Heart right ventricle (tissue), 16 donors: ENCODE measurements around the gene TBC1D22A. TPM values are rescaled to one million over a fixed set of nuclear protein-coding genes. Genes with fewer than 3 reads are reported as not detected.
A peak's percentile ranks its signal among the peaks of the same experiment; 100 is the strongest.

ENCODE experiments used
- ATAC-seq, 8 donors: fragments of 200-7000 bp; cut with Tn5 transposase; one replicate each; pipeline ENCODE4 v1.9.1; 2020; ENCODE audit warnings: mild to moderate bottlenecking in 8 of 8, moderate library complexity in 8 of 8, moderate number of reproducible peaks in 1 of 8
- DNase-seq, 2 donors: peaks; one replicate each; pipeline ENCODE4 v3.0.0-alpha.2; 2020
- H3K27ac ChIP-seq, 10 donors: fragments of 200-600 bp; sonication (generic) in 2 of 10; one replicate each; pipeline versions ENCODE4 v1.5.0 to v1.8.0; 2020 to 2022; ENCODE audit warnings: mild to moderate bottlenecking in 3 of 10
- H3K27me3 ChIP-seq, 7 donors: fragments of 200-600 bp; one replicate each; pipeline ENCODE4 v1.8.0; 2021 to 2022; ENCODE audit warnings: mild to moderate bottlenecking in 2 of 7
- H3K36me3 ChIP-seq, 9 donors: fragments of 200-600 bp; sonication (generic) in 1 of 9; one replicate each; pipeline versions ENCODE4 v1.5.0 to v1.8.0; 2020 to 2022; ENCODE audit warnings: mild to moderate bottlenecking in 2 of 9
- H3K4me1 ChIP-seq, 9 donors: fragments of 200-600 bp; sonication (generic) in 1 of 9; one replicate each; pipeline versions ENCODE4 v1.5.0 to v1.8.0; 2020 to 2022; ENCODE audit warnings: mild to moderate bottlenecking in 4 of 9
- H3K4me3 ChIP-seq, 10 donors: fragments of 200-600 bp; sonication (generic) in 2 of 10; one replicate each; pipeline versions ENCODE4 v1.5.0 to v1.8.0; 2020 to 2022; ENCODE audit warnings: mild to moderate bottlenecking in 7 of 10, moderate library complexity in 2 of 10
- H3K9me3 ChIP-seq, 11 donors: fragments of 200-600 bp in 10 of 11; sonication (generic) in 2 of 11; one replicate each; pipeline versions ENCODE4 v1.5.0 to v1.8.0; 2013 to 2022; ENCODE audit warnings: mild to moderate bottlenecking in 2 of 11, control low read depth in 1 of 11, moderate library complexity in 1 of 11
- CTCF ChIP-seq, 9 donors: fragments of 200-600 bp; sonication (generic) in 2 of 9; IDR thresholded peaks; one replicate each; pipeline versions ENCODE4 v1.5.0 to v1.8.0; 2021 to 2022; ENCODE audit warnings: antibody characterized with exemption in 9 of 9, mild to moderate bottlenecking in 5 of 9, moderate library complexity in 1 of 9
- WGBS, 2 donors: extraction: QIAGEN DNeasy Blood & Tissue Kit; methylation state at CpG; one replicate each; pipeline ENCODE4 v1.1.7; 2013; ENCODE audit warnings: inconsistent platforms in 1 of 2; 5-methylcytosine and 5-hydroxymethylcytosine counted together
- intact Hi-C, 10 donors: fragments of 100-400 bp; cut with DNase I; formaldehyde crosslinking; loops; one replicate each; pipeline versions ENCODE4 v1.11.1 to v1.14.2; 2022
- polyA plus RNA-seq, 2 donors: library from polyadenylated mRNA; stranded (reverse); fragments of 200-250 nt; gene quantifications; one replicate each; pipeline ENCODE4 v1.2.3, GENCODE V29; 2013
- total RNA-seq, 10 donors: library from RNA; stranded (reverse); fragmentation: NEBNext Ultra II Directional in 3 of 10; extraction: Animal tissue kit (Norgen Biotek cat#: 25700) in 3 of 10; gene quantifications; one replicate each; pipeline versions ENCODE4 v1.2.1 to v1.2.4, GENCODE V29; 2021 to 2023
- donor health status: Arrhythmogenic right ventricular cardiomyopathy.
- donor health status: ischemic (EF 13 %, LVEDD 7.1; RV severe dilation, severe dysfunction).
- donor health status: healthy with polysubstance abuse.
- donor health status: DM: no; HTN: yes; CAD: no.
- donor health status: DM: no; HTN: no; CAD: no.
- donor health status: ischemic (EF 25% LVEDD 6.9; RV normal size, moderate dysfunction).
- donor health status: ischemic (EF 25% LVEDD 5.7; RV mildly dilated, moderate dysfunction).
- donor health status: healthy.
- donor health status: DM: yes; HTN: yes; CAD: no.
- donor health status: Ischemic cardiomyopathy.
- donor health status: ischemic (EF 35%, LVEDD 5.7; RV mildly dilated, moderate dysfunction).
- donor health status: nonischemic (EF 11% LVEDD 7.7; RV severe dilation, severe dysfunction).
- donor health status: DM: yes; HTN: yes; CAD: no.
- donor health status: PGD.
- donor health status: ischemic (EF 29% LVEDD 5.4; RV normal size, mild dysfunction).
- donor health status: nonischemic (EF 23%, LVEDD 6.1; RV moderate dilation, normal function).

The TBC1D22A gene
- total and polyA plus RNA-seq, 12 donors: 7.2 to 27.9 (median 17.9) TPM

- intact Hi-C loops: no loop called here
- DNase-seq (no peak), ATAC-seq (peak in 2 of 8 donors; percentile 51 to 82)
- peaks cover 0 to 16% (median 0%) of the 10 kb centered on the region in 9 donors for H3K36me3 ChIP-seq
- WGBS, 2 donors: 92% methylated on average over 14 of the region's 14 CpGs
- peak overlapping the region in 2 of 10 donors; percentile 15 to 56 for H3K27ac ChIP-seq
- TF ChIP-seq CTCF (IDR thresholded peaks at IDR 0.05): no peak
- H3K9me3 ChIP-seq: no peaks in the 10 kb centered on the region
- H3K4me1 ChIP-seq: peaks cover 0 to 20% (median 3%) of the 10 kb centered on the region in 9 donors
- H3K4me3 ChIP-seq: no peak overlapping the region
- H3K27me3 ChIP-seq: no peaks in the 10 kb centered on the region
Measured at GRCh38 chr22:46934746-46935491, 172.5 kb downstream of the TBC1D22A start.

GRCh38 chr22:46935506-46936377 lies 173.3 kb downstream of the TBC1D22A start:
- Histone ChIP-seq H3K36me3 (peaks cover 0 to 18% (median 0%) of the 10 kb centered on the region in 9 donors), H3K27ac (peak overlapping the region in 2 of 10 donors; percentile 15 to 56), H3K9me3 (no peaks in the 10 kb centered on the region), H3K4me3 (no peak overlapping the region), H3K27me3 (no peaks in the 10 kb centered on the region), H3K4me1 (peaks cover 0 to 20% (median 3%) of the 10 kb centered on the region in 9 donors)
- intact Hi-C loops: no loop called here
- peak in 1 of 2 donors; percentile 13 for DNase-seq
- ATAC-seq: peak; percentile 48 to 88 (median 75)
- no peak for TF ChIP-seq CTCF (IDR thresholded peaks at IDR 0.05)
- 86 to 88% methylated on average over 24 of the region's 24 CpGs for WGBS, 2 donors

- Histone ChIP-seq H3K4me3 (no peak overlapping the region), H3K27ac (peak overlapping the region in 1 of 10 donors; percentile 7), H3K4me1 (peaks cover 0 to 20% (median 3%) of the 10 kb centered on the region in 9 donors), H3K9me3 (no peaks in the 10 kb centered on the region), H3K27me3 (no peaks in the 10 kb centered on the region), H3K36me3 (peaks cover 0 to 18% (median 0%) of the 10 kb centered on the region in 9 donors)
- 77 to 84% methylated on average over 12 of the region's 12 CpGs for WGBS, 2 donors
- intact Hi-C loops: no loop called here
- DNase-seq (no peak), ATAC-seq (peak in 4 of 8 donors; percentile 8 to 31 (median 10))
- TF ChIP-seq CTCF (IDR thresholded peaks at IDR 0.05): no peak
Measured at GRCh38 chr22:46936378-46936903, 174.0 kb downstream of the TBC1D22A start.

- ATAC-seq: no peak
Measured at GRCh38 chr22:46937185-46937584, 174.7 kb downstream of the TBC1D22A start.

More at GRCh38 chr22:46937185-46937584, 174.7 kb downstream of the TBC1D22A start:
- intact Hi-C loops: no loop called here
- TF ChIP-seq CTCF (IDR thresholded peaks at IDR 0.05): no peak
- Histone ChIP-seq H3K4me1 (peaks cover 0 to 24% (median 3%) of the 10 kb centered on the region in 9 donors), H3K9me3 (no peaks in the 10 kb centered on the region), H3K27ac (no peak overlapping the region), H3K36me3 (peaks cover 0 to 15% (median 0%) of the 10 kb centered on the region in 9 donors), H3K27me3 (no peaks in the 10 kb centered on the region), H3K4me3 (no peak overlapping the region)
- whole genome bisulfite sequencing, 2 donors: 90 to 93% methylated on average over 8 of the region's 8 CpGs
- no peak for DNase-seq
